RKO (cell line): ENCODE measurements around the gene KLF2.
"Not testable (repeated sequence)": the region's sequence is repeated elsewhere in the genome, so short reads cannot be mapped to it uniquely, and the experiment has no call there.

Experiments
- DNase-seq: peaks from one replicate; pipeline ENCODE4 v3.0.0-alpha.2; 2016; ENCODE audit warnings: low spot score

Gene KLF2

GRCh38 chr19:16324384-16325160 is at the start of gene KLF2:
KLF2 (plus strand) TSS chr19:16324826; CDS start chr19:16324924, 98 bp downstream.
- DNase-seq, result peak; percentile 89

- no peak for DNase-seq
These were observed 44.3 kb upstream of the KLF2 start for GRCh38 chr19:16280306-16280705.

GRCh38 chr19:16281743-16282142 is 42.9 kb upstream of the KLF2 start:
- no peak for DNase-seq

GRCh38 chr19:16283210-16284061 is 41.2 kb upstream of the KLF2 start:
- DNase-seq, result no peak

GRCh38 chr19:16284505-16284904 is 40.1 kb upstream of the KLF2 start:
- no peak for DNase-seq

GRCh38 chr19:16285079-16285478 is 39.5 kb upstream of the KLF2 start:
- not testable (repeated sequence) for DNase-seq

- no peak for DNase-seq
These were observed 38.7 kb upstream of the KLF2 start for GRCh38 chr19:16285769-16286498.

- no peak for DNase-seq
These were observed 36.1 kb upstream of the KLF2 start for GRCh38 chr19:16288544-16288943.

GRCh38 chr19:16289594-16289993 is 35.0 kb upstream of the KLF2 start:
- DNase-seq, result no peak

- no peak for DNase-seq
These were observed 33.9 kb upstream of the KLF2 start for GRCh38 chr19:16290692-16291091.

GRCh38 chr19:16293118-16294091 is 31.2 kb upstream of the KLF2 start:
- no peak for DNase-seq

GRCh38 chr19:16295057-16295456 is 29.6 kb upstream of the KLF2 start:
- DNase-seq, result no peak

GRCh38 chr19:16296713-16297112 is 27.9 kb upstream of the KLF2 start:
- DNase-seq, result no peak

GRCh38 chr19:16297575-16298178 is 26.9 kb upstream of the KLF2 start:
- no peak for DNase-seq

GRCh38 chr19:16298334-16298733 is 26.3 kb upstream of the KLF2 start:
- DNase-seq, result no peak

- peak; percentile 80 for DNase-seq
These were observed 22.5 kb upstream of the KLF2 start for GRCh38 chr19:16301999-16302694.

- DNase-seq, result no peak
These were observed 20.9 kb upstream of the KLF2 start for GRCh38 chr19:16303755-16304154.

GRCh38 chr19:16304511-16304910 is 20.1 kb upstream of the KLF2 start:
- not testable (repeated sequence) for DNase-seq

- not testable (repeated sequence) for DNase-seq
These were observed 19.6 kb upstream of the KLF2 start for GRCh38 chr19:16305060-16305459.

GRCh38 chr19:16306728-16307402 is 17.8 kb upstream of the KLF2 start:
- no peak for DNase-seq
